NCI-H82 treated with DMSO at 0.1 percent for 48 hours (cell line): ENCODE results near the gene NEUROG2.
"Not testable (repeated sequence)": the region's sequence is repeated elsewhere in the genome, so short reads cannot be mapped to it uniquely, and the experiment has no call there.

ENCODE experiments used
- DNase-seq: peaks from one replicate; lab custom pipeline; 2025; ENCODE audit not compliant: unreplicated experiment; lab: John Stamatoyannopoulos, UW

Gene NEUROG2

DNA sequence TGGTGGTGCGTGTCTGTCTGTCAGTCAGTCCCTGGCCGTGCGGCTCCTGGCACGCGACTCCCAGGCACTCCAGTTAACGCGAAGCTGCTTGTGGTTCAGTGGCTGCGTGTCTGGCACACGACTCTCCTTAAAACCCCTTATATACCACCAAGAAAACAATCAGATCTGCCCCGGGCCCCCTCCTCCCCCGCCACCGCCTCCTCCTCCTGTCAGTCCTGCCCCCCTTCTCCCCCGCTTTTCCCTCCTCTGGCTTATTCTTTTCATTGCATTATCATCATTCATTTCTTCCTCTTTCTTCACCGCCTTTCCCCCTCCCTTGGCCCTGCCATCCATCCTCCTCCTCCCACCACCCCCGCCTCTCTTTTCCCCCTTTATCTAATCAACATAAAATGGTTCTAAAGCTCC, at the start of gene NEUROG2:
NEUROG2 (minus strand) TSS at position 115 of the 405 bp plus-strand sequence. CDS start 705 bp downstream, outside the sequence.
- DNase-seq: no peak

DNA sequence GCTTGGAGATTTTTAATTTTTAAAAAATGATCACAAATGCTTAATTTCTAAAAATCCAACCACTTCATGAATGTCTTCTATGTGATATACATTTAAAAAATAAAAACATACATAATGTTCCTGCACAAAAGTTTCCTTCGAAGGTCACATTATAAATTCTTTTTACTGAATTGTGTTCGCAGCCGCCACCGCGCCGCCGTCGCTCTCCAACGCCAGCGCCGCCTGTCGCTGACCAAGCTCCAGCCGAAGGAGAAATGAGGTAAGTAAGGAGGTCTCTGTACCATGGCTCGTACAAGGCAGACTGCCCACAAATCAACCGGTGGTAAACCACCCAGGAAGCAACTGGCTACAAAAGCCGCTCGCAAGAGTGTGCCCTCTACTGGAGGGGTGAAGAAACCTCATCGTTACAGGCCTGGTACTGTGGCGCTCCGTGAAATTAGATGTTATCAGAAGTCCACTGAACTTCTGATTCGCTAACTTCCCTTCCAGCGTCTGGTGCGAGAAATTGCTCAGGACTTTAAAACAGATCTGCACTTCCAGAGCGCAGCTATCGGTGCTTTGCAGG, 48.8 kb upstream of the NEUROG2 start:
- no peak for DNase-seq

DNA sequence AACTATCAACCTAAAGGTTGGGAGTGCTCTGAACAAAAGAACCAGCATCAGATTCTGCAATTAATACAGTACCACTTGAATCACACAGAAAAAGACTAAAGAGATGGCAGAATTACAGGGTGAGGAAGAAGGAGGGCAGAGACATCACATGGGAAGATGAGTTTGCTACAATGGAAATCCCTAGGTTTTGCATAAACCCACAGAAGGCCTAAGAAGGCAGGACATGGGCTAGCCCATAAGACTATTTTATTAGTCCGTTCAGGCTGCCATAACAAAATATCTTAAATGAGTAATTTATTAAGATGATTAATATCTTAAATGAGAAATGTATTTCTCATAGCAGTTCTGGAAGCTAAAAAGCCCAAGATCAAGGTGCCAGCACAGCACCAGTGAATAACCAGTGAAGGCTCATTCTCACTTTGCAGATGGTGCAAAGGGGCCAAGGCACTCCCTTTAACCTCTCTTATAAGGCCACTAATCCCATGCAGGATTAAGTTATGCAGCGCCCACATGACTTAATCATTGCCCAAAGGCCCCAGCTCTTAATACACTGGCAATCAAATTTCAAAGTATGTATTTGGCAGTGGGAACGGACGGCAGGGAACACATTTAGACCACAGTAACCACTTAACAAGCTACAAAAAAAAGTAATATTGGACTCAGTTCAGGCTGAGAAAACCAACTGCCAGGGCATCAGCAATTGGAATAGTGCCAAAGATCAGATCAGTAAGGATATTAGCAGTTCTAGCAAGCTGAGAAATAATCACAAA, 47.6 kb upstream of the NEUROG2 start:
- DNase-seq: peak; percentile 60

DNA sequence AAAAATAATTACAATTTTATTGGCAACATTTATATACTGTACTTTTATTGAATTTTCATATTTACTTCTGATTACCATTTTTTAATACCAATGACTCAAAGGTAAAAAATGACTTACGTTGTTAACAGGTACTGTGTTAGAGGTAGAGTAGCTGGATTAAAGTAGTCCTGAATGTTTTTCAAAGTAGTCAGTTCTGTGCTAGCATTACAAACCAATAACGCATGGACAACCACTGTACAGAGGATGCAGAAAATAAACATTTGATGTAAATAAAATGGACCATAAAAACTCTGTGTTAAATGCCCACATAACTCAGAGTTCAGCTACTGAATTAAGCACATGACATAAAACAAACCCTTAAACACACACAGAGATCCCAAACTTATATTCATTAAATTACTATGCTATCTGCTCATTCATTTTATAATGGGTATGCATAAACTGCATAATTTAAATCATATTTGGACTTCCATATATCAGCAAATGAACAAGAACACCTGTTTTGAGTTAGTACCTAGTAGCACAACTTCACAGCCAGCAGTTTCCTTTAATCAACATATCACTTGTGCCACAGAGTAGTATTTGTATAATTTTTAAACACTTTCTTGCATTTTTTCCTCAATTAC, 46.4 kb upstream of the NEUROG2 start:
- DNase-seq: no peak

DNA sequence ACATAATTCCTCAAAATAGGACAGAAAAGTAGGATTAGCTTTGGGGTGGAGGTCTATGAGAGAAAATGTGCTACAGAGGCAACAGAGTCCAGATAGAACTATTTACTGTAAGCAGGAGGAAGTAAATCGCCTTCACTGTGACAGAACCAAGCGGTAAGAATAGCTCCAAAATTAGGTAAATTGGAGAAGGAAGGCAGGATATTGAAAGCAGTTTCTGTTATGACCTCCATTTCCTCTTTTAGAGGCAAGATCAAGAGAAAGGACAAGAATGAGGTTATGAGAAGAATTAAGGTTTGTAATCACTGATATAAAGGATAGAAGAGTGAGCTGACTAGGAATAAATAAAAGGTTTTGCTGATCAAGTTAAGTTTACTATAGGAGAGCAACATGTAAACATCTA, 44.1 kb upstream of the NEUROG2 start:
- no peak for DNase-seq

DNA sequence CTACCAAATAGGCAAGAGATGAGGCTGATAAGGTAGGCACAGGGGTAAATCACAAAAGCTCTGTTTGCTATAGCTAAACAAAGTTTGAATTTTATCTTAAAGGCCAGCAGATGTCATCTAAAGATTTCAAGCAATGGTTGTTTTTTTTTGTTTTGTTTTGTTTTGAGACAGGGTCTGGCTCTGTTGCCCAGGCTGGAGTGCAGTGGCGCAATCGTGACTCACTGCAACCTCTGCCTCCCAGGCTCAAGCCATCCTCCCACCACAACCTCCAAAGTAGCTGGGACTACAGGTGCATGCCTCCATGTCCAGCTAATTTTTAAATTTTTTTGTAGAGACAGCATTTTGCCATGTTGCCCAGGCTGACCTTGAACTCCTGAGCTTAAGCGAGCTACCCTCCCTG, 43.1 kb upstream of the NEUROG2 start:
- no peak for DNase-seq

DNA sequence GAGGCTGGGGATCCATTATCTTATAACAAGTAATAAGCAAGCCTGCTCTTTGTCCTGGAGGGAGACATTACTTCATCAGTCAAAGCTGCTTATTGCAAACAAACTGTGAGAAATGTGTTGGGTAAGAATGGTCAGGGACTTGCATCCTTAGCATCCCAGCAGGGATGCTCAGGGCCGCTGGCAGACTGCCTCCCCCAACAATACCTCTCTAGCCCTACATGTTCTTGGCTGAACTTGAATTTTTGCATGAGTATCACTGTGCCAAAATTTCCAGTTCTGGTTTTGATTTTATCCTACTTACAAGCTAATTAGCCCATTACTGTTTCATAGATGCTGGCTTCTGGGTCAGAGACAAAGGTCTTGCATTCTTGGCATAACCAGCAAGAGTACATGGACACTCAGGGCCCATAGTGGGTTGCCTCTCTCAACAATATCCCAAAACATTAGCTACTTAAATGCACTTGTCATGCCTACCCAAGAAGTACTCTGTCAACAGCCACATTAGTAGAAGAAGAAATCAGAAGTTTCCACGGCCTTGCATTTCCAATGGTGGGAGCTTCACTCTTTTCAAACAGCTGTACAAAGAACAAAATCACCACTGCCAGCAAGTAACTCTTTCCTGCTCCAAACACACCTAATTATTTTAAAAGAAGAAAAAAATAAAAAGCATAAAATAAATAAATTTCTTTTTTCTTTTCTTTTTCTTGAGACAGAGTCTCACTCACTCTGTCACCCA, 41.9 kb upstream of the NEUROG2 start:
- no peak for DNase-seq

DNA sequence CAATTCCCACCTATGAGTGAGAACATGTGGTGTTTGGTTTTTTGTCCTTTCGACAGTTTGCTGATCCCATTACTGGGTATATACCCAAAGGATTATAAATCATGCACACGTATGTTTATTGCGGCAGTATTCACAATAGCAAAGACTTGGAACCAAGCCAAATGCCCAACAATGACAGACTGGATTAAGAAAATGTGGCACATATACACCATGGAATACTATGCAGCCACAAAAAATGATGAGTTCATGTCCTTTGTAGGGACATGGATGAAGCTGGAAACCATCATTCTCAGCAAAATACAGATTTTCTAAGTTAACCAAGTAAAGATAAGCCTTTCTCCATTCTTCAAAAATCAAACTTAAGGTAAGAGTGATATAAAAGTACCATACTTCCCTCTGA, 38.3 kb upstream of the NEUROG2 start:
- not testable (repeated sequence) for DNase-seq

DNA sequence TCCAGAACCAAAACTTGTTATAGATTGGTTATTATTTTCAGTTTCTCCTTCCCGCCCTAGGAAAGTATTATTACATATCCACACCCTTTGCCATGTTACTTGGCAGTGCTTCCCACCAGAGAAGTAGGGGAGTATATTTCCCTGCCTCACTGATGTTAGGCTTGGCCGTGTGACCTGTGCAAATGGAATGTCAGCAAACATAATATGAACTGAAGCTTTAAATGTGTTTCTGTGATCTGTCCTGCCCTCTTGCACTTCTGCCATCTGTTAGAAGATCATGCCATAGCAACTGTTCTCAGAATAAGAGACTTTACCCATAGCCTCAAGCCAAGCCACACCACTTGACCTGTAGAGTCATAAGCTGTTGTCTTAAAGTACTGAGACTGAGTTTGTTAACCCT, 36.7 kb upstream of the NEUROG2 start:
- no peak for DNase-seq

DNA sequence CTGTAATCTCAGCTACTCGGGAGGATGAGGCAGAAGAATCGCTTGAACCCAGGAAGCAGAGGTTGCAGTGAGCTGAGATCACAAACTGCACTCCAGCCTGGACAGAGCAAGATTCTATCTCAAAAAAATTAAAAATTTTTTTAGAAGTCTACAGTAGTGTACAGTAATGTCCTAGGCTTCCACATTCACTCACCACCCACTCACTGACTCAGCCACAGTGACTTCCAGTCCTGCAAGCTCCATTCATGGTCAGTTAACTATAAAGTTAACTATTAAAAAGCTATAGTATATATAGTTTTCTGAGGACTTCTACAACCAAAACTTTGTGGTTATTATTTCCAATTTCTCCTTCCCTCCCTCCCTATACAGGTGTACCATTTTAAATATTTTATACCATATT, 34.7 kb upstream of the NEUROG2 start:
- no peak for DNase-seq

DNA sequence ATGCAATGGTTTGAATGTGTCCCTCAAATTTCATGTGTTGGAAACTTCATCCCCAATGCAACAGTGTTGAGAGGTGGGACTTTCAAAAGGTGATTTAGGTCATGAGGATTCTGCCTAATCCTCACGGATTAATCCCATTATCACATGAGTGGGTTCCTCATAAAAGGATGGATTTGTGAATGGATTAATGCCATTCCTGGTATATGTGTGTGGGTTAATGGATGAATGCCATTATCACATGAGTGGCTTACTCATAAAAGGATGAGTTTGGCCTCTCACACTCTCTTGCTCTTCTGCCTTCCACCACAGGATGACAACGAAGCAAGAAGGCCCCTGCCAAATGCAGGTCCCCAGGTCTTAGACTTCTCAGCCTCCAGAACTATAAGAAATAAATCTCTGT, 30.5 kb upstream of the NEUROG2 start:
- peak; percentile 77 for DNase-seq

DNA sequence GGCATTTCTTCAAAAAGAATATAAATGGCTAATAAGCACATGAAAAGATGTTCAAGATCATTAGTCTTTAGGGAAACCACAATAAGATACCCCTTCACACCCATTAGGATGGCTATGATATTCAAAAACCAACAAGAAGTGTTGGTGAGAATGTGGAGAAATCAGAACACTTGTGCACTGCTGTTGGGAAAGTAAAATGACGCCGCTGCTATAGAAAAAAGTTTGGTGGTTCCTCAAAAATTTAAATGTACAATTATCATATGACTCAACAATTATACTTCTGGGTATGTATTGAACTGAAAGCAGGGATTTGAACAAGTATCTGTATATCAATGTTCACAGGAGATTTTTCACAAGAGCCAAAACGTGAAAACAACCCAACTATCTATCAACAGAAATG, 29.4 kb upstream of the NEUROG2 start:
- DNase-seq: no peak

DNA sequence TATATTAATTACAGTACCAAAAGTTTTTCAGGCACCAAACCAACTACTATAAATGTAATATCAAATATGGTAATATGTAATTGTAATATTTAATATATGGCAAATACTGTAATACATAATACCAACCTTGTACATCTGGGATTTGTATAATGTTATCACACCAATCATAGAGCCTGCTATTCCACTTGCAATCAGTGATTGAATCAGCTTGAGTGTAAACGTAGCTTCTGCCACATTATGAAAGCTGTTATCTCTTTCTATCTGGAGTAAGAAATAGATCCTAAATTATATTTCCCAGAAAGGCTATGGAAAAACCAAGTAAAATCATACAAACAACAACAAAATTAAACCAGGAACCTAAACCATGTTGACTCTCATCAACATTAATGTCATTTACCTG, 24.7 kb upstream of the NEUROG2 start:
- no peak for DNase-seq

DNA sequence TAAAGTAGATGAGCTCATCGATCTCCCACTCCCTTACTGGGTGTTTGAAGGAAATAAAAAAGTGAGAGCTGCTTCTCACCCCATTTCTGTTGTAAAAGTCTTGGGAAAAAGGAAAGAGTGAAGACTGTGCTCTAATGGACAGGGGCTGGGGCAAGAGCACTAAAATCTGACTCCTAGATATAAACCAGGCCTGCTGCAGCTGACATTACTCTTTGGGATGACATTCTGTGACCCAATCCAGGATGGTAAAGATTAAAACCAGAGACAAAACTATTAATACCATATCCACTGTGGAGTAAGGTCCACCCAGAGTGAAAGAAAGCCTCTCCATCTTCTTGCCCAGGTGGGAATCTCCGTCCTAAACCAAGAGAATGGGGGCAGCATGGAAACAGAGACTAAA, 20.1 kb upstream of the NEUROG2 start:
- DNase-seq: no peak

DNA sequence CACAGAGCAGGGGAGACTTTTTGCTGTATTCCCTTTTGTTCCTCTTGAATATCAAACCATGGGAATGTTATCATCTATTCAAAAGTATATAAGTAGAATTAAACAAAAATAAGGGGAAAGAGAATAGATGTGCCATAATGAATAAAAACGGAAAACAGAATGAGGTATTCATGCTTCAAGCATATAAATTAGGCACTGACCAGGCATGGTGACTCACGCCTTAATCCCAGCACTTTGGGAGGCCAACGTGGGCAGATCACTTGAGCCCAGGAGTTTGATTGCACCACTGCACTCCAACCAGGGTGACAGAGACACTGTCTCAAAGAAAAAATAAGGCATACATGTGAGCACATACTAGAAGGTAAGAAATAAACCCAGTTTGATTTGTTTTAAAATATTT, 16.3 kb upstream of the NEUROG2 start:
- DNase-seq: no peak

DNA sequence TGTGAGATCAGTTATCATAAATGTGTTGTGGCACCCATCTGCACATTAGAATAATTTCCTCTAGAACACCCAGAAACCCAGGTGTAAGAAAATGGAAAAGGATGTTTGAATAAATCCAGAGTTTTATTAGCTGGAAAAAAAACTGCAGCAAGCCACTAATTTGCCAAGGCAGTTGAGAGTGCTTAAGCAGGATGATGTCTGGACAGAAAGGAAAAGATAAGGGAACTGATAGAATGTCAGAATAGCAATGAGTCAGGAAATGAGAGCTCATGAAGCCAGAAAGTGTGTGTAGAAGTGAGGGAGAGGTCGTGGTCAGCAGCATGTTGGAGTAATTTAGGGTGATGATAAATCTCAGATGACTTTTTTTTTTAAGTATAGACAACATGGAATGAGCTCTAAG, 15.2 kb upstream of the NEUROG2 start:
- no peak for DNase-seq

DNA sequence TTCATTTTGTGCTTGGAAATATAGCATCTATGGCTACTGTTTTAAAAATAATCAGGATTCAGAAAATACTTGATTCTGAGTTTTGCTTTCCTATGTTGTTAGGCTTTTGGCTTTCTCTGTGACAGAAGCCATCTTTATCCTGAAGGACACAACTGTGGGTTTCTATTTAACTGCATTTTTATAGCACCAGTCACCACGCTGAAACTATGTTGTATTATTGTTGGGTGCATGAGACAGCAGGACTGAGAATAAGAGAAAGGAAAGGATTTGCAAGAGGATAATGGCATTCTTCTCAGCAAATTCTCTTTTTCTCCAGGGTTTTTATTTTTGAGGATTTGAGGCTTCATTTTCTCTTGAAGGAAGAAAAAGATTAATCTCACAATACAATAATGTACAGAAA, 10.1 kb upstream of the NEUROG2 start:
- no peak for DNase-seq

DNA sequence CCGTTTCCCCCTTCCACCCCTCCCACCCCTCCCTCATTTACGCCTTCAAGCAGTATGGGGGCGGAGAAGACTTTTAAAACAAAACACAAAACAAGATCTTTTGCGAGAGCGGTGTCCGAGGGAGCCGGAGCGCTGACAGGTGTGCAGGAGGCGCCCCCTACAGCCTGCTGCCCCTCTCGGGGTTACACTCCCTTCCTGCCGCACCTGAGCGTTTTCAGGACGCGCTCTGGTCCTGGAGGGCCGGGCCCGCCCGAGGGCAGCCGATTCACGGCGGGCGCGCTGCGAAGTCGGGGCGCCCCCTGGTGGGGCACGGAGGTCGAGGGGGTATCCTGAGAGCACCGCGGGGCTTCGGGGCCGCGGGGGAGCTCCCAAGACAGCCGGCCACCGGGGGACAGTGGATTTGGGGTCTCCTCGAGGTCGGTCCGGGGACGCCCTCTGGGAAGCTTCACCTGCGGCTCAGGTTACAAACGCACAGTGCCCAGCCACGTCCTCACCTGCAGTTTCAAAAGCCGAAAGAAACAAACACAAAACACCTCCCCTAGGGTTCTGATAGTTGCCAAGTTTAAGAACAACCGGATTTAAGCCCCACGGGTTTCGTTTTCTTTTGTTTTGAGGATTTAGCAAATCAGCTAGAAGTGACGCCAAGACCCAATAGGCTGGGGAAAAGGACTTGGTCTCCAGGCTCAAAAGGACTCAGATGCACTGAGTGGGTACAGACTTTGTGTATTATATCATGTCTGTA, 8.0 kb upstream of the NEUROG2 start:
- peak; percentile 26 for DNase-seq

DNA sequence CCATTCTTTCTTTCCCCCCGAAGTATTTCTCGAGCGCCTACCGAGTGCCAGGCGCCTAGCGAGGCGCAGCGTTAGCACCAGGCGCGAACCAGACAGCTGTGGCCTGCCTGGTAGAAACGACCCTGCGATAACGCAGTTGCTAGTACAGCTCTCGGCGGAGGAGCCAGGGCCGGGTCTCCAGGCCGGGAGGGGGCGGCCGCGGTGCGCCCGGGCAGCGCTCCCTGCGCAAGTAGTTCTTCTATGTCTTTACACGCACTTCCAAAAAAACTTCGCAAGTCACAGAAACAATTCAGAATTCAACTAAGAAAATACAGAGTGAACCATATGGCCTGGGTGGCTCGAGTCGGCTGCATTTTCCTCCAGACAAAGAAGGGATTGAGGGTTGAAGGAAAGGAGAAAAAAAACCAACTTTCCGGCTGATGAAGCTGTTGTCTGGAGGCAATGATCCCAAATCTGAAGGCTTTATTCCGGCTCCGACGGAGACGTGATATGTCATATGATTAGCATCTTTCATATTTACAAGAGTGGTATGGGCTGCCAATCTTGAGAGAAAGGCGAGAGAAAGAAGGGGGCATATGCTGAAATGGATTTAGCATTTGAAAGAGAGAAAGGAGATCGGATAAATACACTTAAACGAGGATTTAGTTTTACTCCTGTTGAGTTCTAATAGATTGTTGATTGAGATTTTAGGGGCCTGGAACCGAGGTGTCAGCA, 7.2 kb upstream of the NEUROG2 start:
- DNase-seq: no peak

DNA sequence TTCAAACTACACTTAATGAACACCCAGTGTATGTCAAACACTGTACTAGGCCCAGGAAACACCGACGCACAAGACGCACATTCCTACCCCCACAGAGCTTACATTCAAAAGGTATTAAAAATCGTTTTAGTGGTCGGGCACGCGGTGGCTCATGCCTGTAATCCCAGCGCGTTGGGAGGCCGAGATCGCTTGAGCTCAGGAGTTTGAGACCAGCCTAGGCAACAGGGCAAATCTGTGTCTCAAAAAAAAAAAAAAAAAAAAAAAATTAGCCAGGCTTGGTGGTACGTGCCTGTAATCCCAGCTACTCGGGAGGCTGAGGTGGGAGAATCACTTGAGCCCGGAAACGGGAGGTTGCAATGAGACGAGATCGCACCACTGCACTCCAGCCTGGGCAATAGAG, 6.5 kb upstream of the NEUROG2 start:
- not testable (repeated sequence) for DNase-seq
